Fibroblast of upper back skin (primary cell): Measurements from ENCODE around the gene KCNMA1.

Experiments
- DNase-seq: peaks from one replicate; pipeline ENCODE4 v3.0.0-alpha.2; 2013

The KCNMA1 gene

GRCh38 chr10:77409697-77410471 lies 227.7 kb downstream of the KCNMA1 start:
- DNase-seq: peak; percentile 44

GRCh38 chr10:77408259-77408658 lies 229.3 kb downstream of the KCNMA1 start:
- DNase-seq: no peak

- no peak for DNase-seq
Measured at GRCh38 chr10:77406764-77407430, 230.7 kb downstream of the KCNMA1 start.

GRCh38 chr10:77405771-77406241 lies 231.8 kb downstream of the KCNMA1 start:
- peak; percentile 77 for DNase-seq

GRCh38 chr10:77404810-77405209 lies 232.8 kb downstream of the KCNMA1 start:
- DNase-seq: peak; percentile 64

- no peak for DNase-seq
Measured at GRCh38 chr10:77403761-77404160, 233.8 kb downstream of the KCNMA1 start.

- DNase-seq: no peak
Measured at GRCh38 chr10:77401683-77402082, 235.9 kb downstream of the KCNMA1 start.

GRCh38 chr10:77400033-77400432 lies 237.6 kb downstream of the KCNMA1 start:
- DNase-seq: no peak

GRCh38 chr10:77398986-77399755 lies 238.4 kb downstream of the KCNMA1 start:
- DNase-seq: no peak

- DNase-seq: peak; percentile 44
Measured at GRCh38 chr10:77398558-77398957, 239.1 kb downstream of the KCNMA1 start.

GRCh38 chr10:77397103-77397502 lies 240.5 kb downstream of the KCNMA1 start:
- DNase-seq: no peak

GRCh38 chr10:77396290-77396689 lies 241.3 kb downstream of the KCNMA1 start:
- DNase-seq: no peak

- DNase-seq: no peak
Measured at GRCh38 chr10:77393821-77394501, 243.6 kb downstream of the KCNMA1 start.

- no peak for DNase-seq
Measured at GRCh38 chr10:77393411-77393810, 244.2 kb downstream of the KCNMA1 start.

GRCh38 chr10:77392851-77393250 lies 244.8 kb downstream of the KCNMA1 start:
- DNase-seq: peak; percentile 94

GRCh38 chr10:77392236-77392721 lies 245.3 kb downstream of the KCNMA1 start:
- DNase-seq: peak; percentile 72

GRCh38 chr10:77391605-77392235 lies 245.9 kb downstream of the KCNMA1 start:
- DNase-seq: peak; percentile 93

GRCh38 chr10:77390481-77390891 lies 247.1 kb downstream of the KCNMA1 start:
- no peak for DNase-seq

GRCh38 chr10:77388571-77389100 lies 249.0 kb downstream of the KCNMA1 start:
- DNase-seq: no peak

GRCh38 chr10:77387701-77388100 lies 249.9 kb downstream of the KCNMA1 start:
- DNase-seq: peak; percentile 35

GRCh38 chr10:77387247-77387646 lies 250.4 kb downstream of the KCNMA1 start:
- no peak for DNase-seq

GRCh38 chr10:77386838-77387237 lies 250.8 kb downstream of the KCNMA1 start:
- DNase-seq: peak; percentile 86
